Sigmoid colon (tissue), 7 donors: ENCODE results near the gene CREB3L2. TPM values are rescaled to one million over a fixed set of nuclear protein-coding genes. Genes with fewer than 3 reads are reported as not detected.
A peak's percentile ranks its signal among the peaks of the same experiment; 100 is the strongest.

ENCODE experiments used
- DNase-seq: peaks from one replicate; pipeline ENCODE4 v3.0.0-alpha.2; 2019
- H3K27ac ChIP-seq, 4 donors: fragments of 200-600 bp; sonication (generic); one replicate each; pipeline ENCODE4 v1.5.1; 2016 to 2019; ENCODE audit warnings: mild to moderate bottlenecking in 1 of 4
- H3K27me3 ChIP-seq, 3 donors: fragments of 200-600 bp; sonication (generic); one replicate each; pipeline ENCODE4 v1.5.1; 2019; ENCODE audit warnings: mild to moderate bottlenecking in 1 of 3
- H3K36me3 ChIP-seq, 4 donors: fragments of 200-600 bp; sonication (generic); one replicate each; pipeline ENCODE4 v1.5.1; 2016 to 2019
- H3K4me1 ChIP-seq, 4 donors: fragments of 200-600 bp; sonication (generic); one replicate each; pipeline ENCODE4 v1.5.1; 2017 to 2019
- H3K4me3 ChIP-seq, 4 donors: fragments of 200-600 bp; sonication (generic); one replicate each; pipeline ENCODE4 v1.5.1; 2017 to 2019; ENCODE audit warnings: mild to moderate bottlenecking in 2 of 4, moderate library complexity in 1 of 4
- H3K9me3 ChIP-seq, 4 donors: fragments of 200-600 bp in 3 of 4; sonication (generic) in 3 of 4; one replicate each; pipeline versions ENCODE4 v1.5.1 to v1.6.1; 2013 to 2019
- CTCF ChIP-seq, 4 experiments: fragments of 450-650 bp in 3 of 4; fragments of 200-600 bp in 1 of 4; IDR thresholded peaks; one replicate each; pipeline ENCODE4 v1.5.1; 2016 to 2019; ENCODE audit warnings: antibody characterized with exemption in 4 of 4, mild to moderate bottlenecking in 3 of 4, moderate library complexity in 2 of 4
- EP300 ChIP-seq, 4 donors: sonication (generic); formaldehyde crosslinking; IDR thresholded peaks; one replicate each; pipeline ENCODE4 v1.6.1; 2017; ENCODE audit warnings: antibody characterized with exemption in 4 of 4
- POLR2A ChIP-seq, 2 donors: fragments of 450-650 bp; IDR thresholded peaks; one replicate each; pipeline ENCODE4 v1.6.1; 2016; ENCODE audit warnings: antibody characterized with exemption in 2 of 2, mild to moderate bottlenecking in 2 of 2, moderate library complexity in 2 of 2
- POLR2AphosphoS5 ChIP-seq, 4 donors: sonication (generic); formaldehyde crosslinking; IDR thresholded peaks; one replicate each; pipeline ENCODE4 v1.6.1; 2017; ENCODE audit warnings: antibody characterized with exemption in 4 of 4
- WGBS, 2 donors: extraction: QIAGEN DNeasy Blood & Tissue Kit; methylation state at CpG; one replicate each; pipeline ENCODE4 v1.1.7; 2013; 5-methylcytosine and 5-hydroxymethylcytosine counted together
- intact Hi-C: fragments of 100-400 bp; cut with DNase I; formaldehyde crosslinking; loops from one replicate; pipeline ENCODE4 v1.15.1; 2023
- polyA plus RNA-seq, 3 donors: library from polyadenylated mRNA; stranded (reverse); fragments of 200-250 nt; gene quantifications; one replicate each; pipeline ENCODE4 v1.2.3, GENCODE V29; 2013
- total RNA-seq, 4 donors: library from RNA; depleted of rRNA; stranded (reverse); fragments of >200 nt; gene quantifications; one replicate each; pipeline ENCODE4 v1.1.0, GENCODE V29; 2016
- donor health status: healthy with polysubstance abuse.
- donor health status: Bipolar disorder and iron deficiency.
- donor health status: healthy.

Gene CREB3L2
- total and polyA plus RNA-seq, 7 donors: 3.0 to 41.3 (median 26.0) TPM

DNA sequence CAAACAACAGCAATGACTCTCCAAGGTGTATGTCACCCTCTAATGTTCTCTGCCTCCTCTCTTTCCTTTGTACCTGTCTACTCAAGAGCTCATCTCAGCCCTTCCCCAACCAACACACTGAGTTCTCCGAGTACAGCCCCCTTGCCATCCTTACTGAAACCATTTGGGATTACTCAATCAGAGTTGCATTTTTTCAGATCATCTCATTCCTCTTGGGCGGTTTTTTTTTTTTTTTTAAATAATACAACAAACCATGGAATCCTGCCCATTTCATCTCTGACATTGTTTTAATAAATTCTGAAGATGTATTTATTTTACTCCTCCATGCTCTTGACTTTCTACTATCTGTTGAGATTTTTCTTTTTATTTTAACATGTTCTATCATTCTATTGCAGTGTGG lies 4.2 kb upstream of the CREB3L2 start:
- intact Hi-C loops: no loop called here
- Histone ChIP-seq H3K4me3 (no peak overlapping the region), H3K36me3 (no peaks in the 10 kb centered on the region), H3K27ac (no peak overlapping the region), H3K9me3 (no peaks in the 10 kb centered on the region), H3K4me1 (peaks cover 0 to 9% (median 4%) of the 10 kb centered on the region in 4 donors), H3K27me3 (no peaks in the 10 kb centered on the region)
- 90 to 91% methylated on average over 2 of the region's 2 CpGs for WGBS, 2 donors
- no peak for DNase-seq
- no peak for TF ChIP-seq EP300 (IDR thresholded peaks at IDR 0.05)
- TF ChIP-seq POLR2AphosphoS5 (IDR thresholded peaks at IDR 0.05): no peak
- no peak for TF ChIP-seq CTCF (IDR thresholded peaks at IDR 0.05)
- TF ChIP-seq POLR2A (IDR thresholded peaks at IDR 0.05): no peak

DNA sequence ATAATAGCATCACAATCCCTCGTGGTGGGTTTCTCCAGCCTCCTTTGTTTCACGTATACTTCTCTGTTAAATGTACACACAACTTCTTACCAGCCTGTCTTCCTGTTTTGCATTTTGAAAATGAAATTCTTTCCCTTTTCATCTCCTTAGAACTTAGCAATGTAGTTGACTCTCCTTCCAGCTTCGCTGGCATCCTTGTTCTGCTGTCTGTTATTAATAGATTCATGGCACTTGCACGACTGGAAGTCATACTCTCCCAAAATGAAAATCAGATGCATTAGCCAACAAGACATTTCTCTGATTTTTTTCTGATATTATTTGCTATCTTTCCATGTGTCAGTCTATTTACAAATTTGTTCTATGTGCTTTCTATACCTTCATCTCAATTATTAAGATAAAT lies 3.0 kb upstream of the CREB3L2 start:
- no peaks in the 10 kb centered on the region for H3K9me3 ChIP-seq
- no peak overlapping the region for H3K27ac ChIP-seq
- 72 to 84% methylated on average over 4 of the region's 4 CpGs for WGBS, 2 donors
- no peak overlapping the region for H3K4me3 ChIP-seq
- no peaks in the 10 kb centered on the region for H3K36me3 ChIP-seq
- intact Hi-C loops: no loop called here
- TF ChIP-seq EP300 (IDR thresholded peaks at IDR 0.05) (no peak), POLR2A (IDR thresholded peaks at IDR 0.05) (no peak), CTCF (IDR thresholded peaks at IDR 0.05) (no peak), POLR2AphosphoS5 (IDR thresholded peaks at IDR 0.05) (no peak)
- DNase-seq: no peak
- peaks cover 0 to 15% (median 8%) of the 10 kb centered on the region in 4 donors for H3K4me1 ChIP-seq
- no peaks in the 10 kb centered on the region for H3K27me3 ChIP-seq

GRCh38 chr7:138004046-138004445 lies 2.2 kb upstream of the CREB3L2 start:
- no peak overlapping the region for H3K27ac ChIP-seq
- peaks cover 0 to 23% (median 16%) of the 10 kb centered on the region in 4 donors for H3K4me1 ChIP-seq
- TF ChIP-seq POLR2A (IDR thresholded peaks at IDR 0.05): no peak
- TF ChIP-seq CTCF (IDR thresholded peaks at IDR 0.05): no peak
- TF ChIP-seq POLR2AphosphoS5 (IDR thresholded peaks at IDR 0.05): no peak
- no peak for TF ChIP-seq EP300 (IDR thresholded peaks at IDR 0.05)
- H3K27me3 ChIP-seq: no peaks in the 10 kb centered on the region
- no peaks in the 10 kb centered on the region for H3K36me3 ChIP-seq
- intact Hi-C loops: no loop called here
- DNase-seq: no peak
- WGBS, 2 donors: 91 to 92% methylated on average over 4 of the region's 4 CpGs
- no peaks in the 10 kb centered on the region for H3K9me3 ChIP-seq
- no peak overlapping the region for H3K4me3 ChIP-seq

- no peaks in the 10 kb centered on the region for H3K9me3 ChIP-seq
- H3K27ac ChIP-seq: peak overlapping the region in 2 of 4 donors; percentile 25 to 26
- intact Hi-C loops: no loop called here
- DNase-seq: no peak
- H3K27me3 ChIP-seq: no peaks in the 10 kb centered on the region
- WGBS, 2 donors: 74 to 79% methylated on average over 6 of the region's 6 CpGs
- no peak overlapping the region for H3K4me3 ChIP-seq
- TF ChIP-seq POLR2AphosphoS5 (IDR thresholded peaks at IDR 0.05): no peak
- TF ChIP-seq EP300 (IDR thresholded peaks at IDR 0.05): no peak
- no peak for TF ChIP-seq CTCF (IDR thresholded peaks at IDR 0.05)
- no peak for TF ChIP-seq POLR2A (IDR thresholded peaks at IDR 0.05)
- H3K36me3 ChIP-seq: no peaks in the 10 kb centered on the region
- H3K4me1 ChIP-seq: peaks cover 0 to 29% (median 26%) of the 10 kb centered on the region in 4 donors
Observed at GRCh38 chr7:138002828-138003189, 923 bp upstream of the CREB3L2 start.
